ENCODE data around the gene TLE2. TPM values are rescaled to one million over a fixed set of nuclear protein-coding genes. Genes with fewer than 3 reads are reported as not detected.

TLE2 gene
- total RNA-seq, 1 experiment from 2014 or later, result 3.1 TPM

DNA sequence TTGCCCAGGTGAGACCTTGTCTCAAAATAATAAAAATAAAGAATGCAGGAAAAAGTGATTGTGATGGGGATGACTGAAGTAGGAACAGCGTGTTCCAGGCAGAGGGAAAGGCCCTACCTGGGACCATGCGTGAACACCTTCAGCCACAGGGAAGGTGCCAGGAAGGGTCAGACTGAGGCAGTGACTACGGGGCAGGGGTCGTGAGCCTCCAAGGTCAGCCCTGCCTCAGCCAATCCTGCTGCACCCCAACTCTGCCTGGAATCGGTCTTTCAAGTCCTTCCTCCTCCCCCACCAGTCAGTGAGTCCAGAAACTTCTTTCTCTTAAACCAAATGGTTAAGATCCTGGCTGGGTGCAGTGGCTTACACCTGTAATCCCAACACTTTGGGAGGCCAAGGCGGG is 16.1 kb upstream of the TLE2 start:
- H2BK12ac ChIP-seq (ENCODE audit: insufficient read length, low read depth, low read length), result no peak overlapping the region
- H3K4me1 ChIP-seq (ENCODE audit: insufficient read depth, low read length), result peaks cover 3% of the 10 kb centered on the region; the same call in 1 of the 2 replicates
- no peak overlapping the region for H4K91ac ChIP-seq (ENCODE audit: insufficient read length, low read depth, low read length)
- no peak overlapping the region for H3K27ac ChIP-seq (ENCODE audit: insufficient read length, low read depth, low read length)
- no peak overlapping the region for H3K4ac ChIP-seq (ENCODE audit: low read depth, low read length)
- H2BK20ac ChIP-seq (ENCODE audit: low read depth, low read length, poor library complexity, severe bottlenecking), result no peak overlapping the region
- H4K8ac ChIP-seq (replicated peaks; ENCODE audit: insufficient read length, low read depth, low read length), result no peak overlapping the region
- TF ChIP-seq CTCF (conservative IDR thresholded peaks at IDR 0.05), result no peak
- no peak overlapping the region for H4K5ac ChIP-seq (ENCODE audit: insufficient read length, low read depth, low read length)
- H4K20me1 ChIP-seq (ENCODE audit: control insufficient read depth, insufficient read depth, insufficient read length), result no peaks in the 10 kb centered on the region
- H2AK5ac ChIP-seq (ENCODE audit: insufficient read length, low read length), result no peak overlapping the region
- H3K56ac ChIP-seq (ENCODE audit: insufficient read length, low read depth, low read length), result no peak overlapping the region
- no peak overlapping the region for H2BK15ac ChIP-seq (ENCODE audit: low read depth, low read length)
- peaks cover 17 to 33% of the 10 kb centered on the region in 2 experiments for H3K4me1 Mint-ChIP-seq
- H3K36me3 Mint-ChIP-seq (ENCODE audit: insufficient read depth in 1 of 3, low read depth in 3 of 3), result no peaks in the 10 kb centered on the region
- peak overlapping the region; percentile 57 for H3K18ac ChIP-seq (ENCODE audit: insufficient read length, low read depth, low read length)
- no peaks in the 10 kb centered on the region for H3K9me3 ChIP-seq (ENCODE audit: control insufficient read depth, low read depth, low read length)
- H3K23me2 ChIP-seq (ENCODE audit: insufficient read length, low read depth, low read length, poor library complexity, severe bottlenecking), result peaks cover 9% of the 10 kb centered on the region
- no peaks in the 10 kb centered on the region for H3K79me1 ChIP-seq (ENCODE audit: insufficient read depth, low read depth, low read length, poor library complexity, severe bottlenecking)
- no peak overlapping the region for H2AFZ ChIP-seq (ENCODE audit: low read length)
- no peak overlapping the region for H3K4me3 Mint-ChIP-seq
- H2BK120ac ChIP-seq (ENCODE audit: low read depth, low read length, poor library complexity, severe bottlenecking), result no peak overlapping the region
- no peak overlapping the region for H3K14ac ChIP-seq (ENCODE audit: insufficient read depth, low read length)
- no peak overlapping the region for H3T11ph ChIP-seq (ENCODE audit: low read length)
- DNase-seq, result no peak
- no peak overlapping the region for H3K23ac ChIP-seq (ENCODE audit: insufficient read length, low read depth, low read length)
- no peak overlapping the region for H3K9ac ChIP-seq (ENCODE audit: extremely low read depth, insufficient read length, low read length)
- no peaks in the 10 kb centered on the region for H3K79me2 ChIP-seq (ENCODE audit: insufficient read depth, low read length)
- H3K27me3 ChIP-seq (ENCODE audit: insufficient read depth, low read length), result no peaks in the 10 kb centered on the region
- peaks cover 0 to 3% of the 10 kb centered on the region in 2 experiments; a peak in 1 of 5 replicates for H3K9me3 Mint-ChIP-seq
- no peak overlapping the region for H2BK5ac ChIP-seq (ENCODE audit: insufficient read length, low read length)
- peaks cover 66% of the 10 kb centered on the region for H3K27me3 Mint-ChIP-seq (ENCODE audit: low read depth)
- no CpG with 5 or more reads among the region's 6 CpGs for WGBS (ENCODE audit: extremely low coverage, insufficient read length, low lambda C conversion rate)
- no peak overlapping the region for H3K4me2 ChIP-seq (ENCODE audit: insufficient read depth, insufficient read length, low read length)
- H3K27ac Mint-ChIP-seq, result no peak overlapping the region

Measured in H9 (cell line).